GM13976 (cell line): ENCODE data around the gene HEG1.

ENCODE experiments used
- DNase-seq: peaks from one replicate; pipeline ENCODE4 v3.0.0; 2012; ENCODE audit warnings: low spot score
- CTCF ChIP-seq: IDR thresholded peaks from 2 replicates; pipeline ENCODE4 v1.5.1; 2012; ENCODE audit warnings: borderline replicate concordance, mild to moderate bottlenecking; ENCODE audit not compliant: insufficient read depth; ENCODE audit errors: extremely low read depth, missing control alignments, control extremely low read depth
- in situ Hi-C: fragments of 300-500 bp; cut with MboI; formaldehyde crosslinking; loops from one replicate; pipeline ENCODE4 v1.12.0; 2022; ENCODE audit warnings: low sequenced_read_pairs, mixed read lengths, inconsistent platforms; ENCODE audit not compliant: unreplicated experiment

The HEG1 gene

GRCh38 chr3:124992041-124992440 lies 63.8 kb downstream of the HEG1 start:
- no peak for TF ChIP-seq CTCF
- DNase-seq: no peak
- in situ Hi-C loops: no loop called here

- no peak for DNase-seq
- TF ChIP-seq CTCF: no peak
- in situ Hi-C loops: no loop called here
Measured at GRCh38 chr3:124986192-124987143, 69.3 kb downstream of the HEG1 start.

- in situ Hi-C loops: no loop called here
- DNase-seq: no peak
- no peak for TF ChIP-seq CTCF
Measured at GRCh38 chr3:124985349-124985748, 70.4 kb downstream of the HEG1 start.

- TF ChIP-seq CTCF: no peak
- DNase-seq: no peak
- in situ Hi-C loops: no loop called here
Measured at GRCh38 chr3:124984754-124985153, 71.0 kb downstream of the HEG1 start.

GRCh38 chr3:124982855-124983254 lies 72.9 kb downstream of the HEG1 start:
- TF ChIP-seq CTCF: no peak
- DNase-seq: no peak
- in situ Hi-C loops: no loop called here

- no peak for TF ChIP-seq CTCF
- in situ Hi-C loops: no loop called here
- no peak for DNase-seq
Measured at GRCh38 chr3:124981472-124981871, 74.3 kb downstream of the HEG1 start.
